IMR-90 (cell line): ENCODE results near the gene MISP3.

Experiments used
- BHLHE40 ChIP-seq: fragments of 150-350 bp; IDR thresholded peaks from 2 replicates; pipeline ENCODE4 v1.6.1; 2016; ENCODE audit warnings: mild to moderate bottlenecking, low read depth, low read length
- CTCF ChIP-seq: conservative IDR thresholded peaks from 2 replicates; pipeline ENCODE4 v1.5.1; 2012; ENCODE audit warnings: mild to moderate bottlenecking, low read depth, low read length, improper control_type of control experiment
- ELK1 ChIP-seq: fragments of 150-350 bp; IDR thresholded peaks from 2 replicates; pipeline ENCODE4 v1.6.1; 2016; ENCODE audit warnings: low read depth, mild to moderate bottlenecking, low read length, moderate library complexity, borderline replicate concordance
- POLR2A ChIP-seq: IDR thresholded peaks from 2 replicates; pipeline ENCODE4 v1.6.1; 2012; ENCODE audit warnings: mild to moderate bottlenecking, low read depth, low read length
- TF ChIP-seq, protein P1 (sequence below): fragments of 150-350 bp; IDR thresholded peaks from 2 replicates; pipeline ENCODE4 v1.6.1; 2017; ENCODE audit warnings: mild to moderate bottlenecking, antibody characterized with exemption, low read length, low read depth

- TF ChIP-seq CTCF: no peak
- TF ChIP-seq, protein P1, sequence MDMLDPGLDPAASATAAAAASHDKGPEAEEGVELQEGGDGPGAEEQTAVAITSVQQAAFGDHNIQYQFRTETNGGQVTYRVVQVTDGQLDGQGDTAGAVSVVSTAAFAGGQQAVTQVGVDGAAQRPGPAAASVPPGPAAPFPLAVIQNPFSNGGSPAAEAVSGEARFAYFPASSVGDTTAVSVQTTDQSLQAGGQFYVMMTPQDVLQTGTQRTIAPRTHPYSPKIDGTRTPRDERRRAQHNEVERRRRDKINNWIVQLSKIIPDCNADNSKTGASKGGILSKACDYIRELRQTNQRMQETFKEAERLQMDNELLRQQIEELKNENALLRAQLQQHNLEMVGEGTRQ: no peak
- TF ChIP-seq ELK1: no peak
- TF ChIP-seq BHLHE40: no peak
- TF ChIP-seq POLR2A: no peak
Observed at GRCh38 chr19:14051980-14052379, 20.6 kb upstream of the MISP3 start.
